GM21367 (cell line): ENCODE data around the gene MDM2.
"Not testable (repeated sequence)": the region's sequence is repeated elsewhere in the genome, so short reads cannot be mapped to it uniquely, and the experiment has no call there.

Source experiments
- ATAC-seq: cut with Tn5 transposase; IDR thresholded peaks from one replicate; pipeline ENCODE4 v1.9.1; 2021; ENCODE audit not compliant: unreplicated experiment

Gene MDM2

DNA sequence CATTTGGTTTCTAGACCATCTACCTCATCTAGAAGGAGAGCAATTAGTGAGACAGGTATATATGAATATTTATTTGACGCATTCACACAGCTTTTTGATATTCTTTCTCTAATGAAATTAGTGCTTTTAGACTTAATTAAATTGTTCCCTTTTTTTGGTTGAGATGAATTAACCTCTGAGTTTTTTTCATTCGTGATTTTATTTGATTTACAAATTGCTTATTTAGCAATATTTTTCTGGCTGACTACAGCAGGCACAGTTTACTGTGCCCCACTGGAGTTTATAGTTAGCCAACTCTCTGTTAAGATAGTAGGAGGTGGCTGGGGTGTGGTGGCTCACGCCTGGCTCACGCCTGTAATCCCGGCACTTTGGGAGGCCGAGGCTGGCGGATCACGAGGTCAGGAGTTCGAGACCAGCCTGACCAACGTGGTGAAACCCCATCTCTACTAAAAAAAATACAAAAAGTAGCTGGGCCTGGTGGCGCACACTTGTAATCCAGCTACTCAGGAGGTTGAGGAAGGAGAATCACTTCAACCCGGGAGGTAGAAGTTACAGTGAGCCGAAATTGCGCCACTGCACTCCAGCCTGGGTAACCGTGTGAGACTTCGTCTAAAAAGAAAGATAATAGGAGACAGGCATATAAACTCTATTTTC, 16.7 kb downstream of the MDM2 start:
- no peak for ATAC-seq

DNA sequence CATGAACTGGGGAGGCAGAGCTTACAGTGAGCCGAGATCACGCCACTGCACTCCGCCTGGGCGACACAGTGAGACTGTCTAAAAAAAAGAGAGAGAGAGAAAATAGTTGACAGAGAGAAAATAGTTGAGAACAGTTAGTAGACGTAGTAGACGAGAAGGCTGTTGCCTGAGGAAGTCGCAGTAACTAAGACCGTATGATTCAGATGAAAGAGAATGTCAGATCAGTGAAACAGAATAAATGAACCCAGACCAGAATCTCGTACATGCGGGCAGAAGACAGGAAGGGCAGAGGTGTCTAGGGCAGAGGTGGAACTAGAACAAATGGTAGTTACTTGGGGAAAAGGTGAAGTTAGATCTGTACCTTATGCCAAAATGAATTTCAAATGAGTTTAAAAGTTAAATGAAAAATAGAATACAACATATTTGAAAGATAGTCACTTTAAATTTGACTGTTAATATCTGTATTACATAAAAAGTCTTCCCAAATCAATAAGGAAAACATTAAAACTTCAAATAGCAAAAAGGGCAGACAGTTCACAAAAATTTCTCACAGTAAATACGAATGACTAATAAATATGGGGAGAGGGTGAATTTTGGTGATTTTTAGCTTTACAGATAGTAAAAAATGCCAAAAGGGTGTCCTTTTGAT, 17.7 kb downstream of the MDM2 start:
- ATAC-seq: no peak

DNA sequence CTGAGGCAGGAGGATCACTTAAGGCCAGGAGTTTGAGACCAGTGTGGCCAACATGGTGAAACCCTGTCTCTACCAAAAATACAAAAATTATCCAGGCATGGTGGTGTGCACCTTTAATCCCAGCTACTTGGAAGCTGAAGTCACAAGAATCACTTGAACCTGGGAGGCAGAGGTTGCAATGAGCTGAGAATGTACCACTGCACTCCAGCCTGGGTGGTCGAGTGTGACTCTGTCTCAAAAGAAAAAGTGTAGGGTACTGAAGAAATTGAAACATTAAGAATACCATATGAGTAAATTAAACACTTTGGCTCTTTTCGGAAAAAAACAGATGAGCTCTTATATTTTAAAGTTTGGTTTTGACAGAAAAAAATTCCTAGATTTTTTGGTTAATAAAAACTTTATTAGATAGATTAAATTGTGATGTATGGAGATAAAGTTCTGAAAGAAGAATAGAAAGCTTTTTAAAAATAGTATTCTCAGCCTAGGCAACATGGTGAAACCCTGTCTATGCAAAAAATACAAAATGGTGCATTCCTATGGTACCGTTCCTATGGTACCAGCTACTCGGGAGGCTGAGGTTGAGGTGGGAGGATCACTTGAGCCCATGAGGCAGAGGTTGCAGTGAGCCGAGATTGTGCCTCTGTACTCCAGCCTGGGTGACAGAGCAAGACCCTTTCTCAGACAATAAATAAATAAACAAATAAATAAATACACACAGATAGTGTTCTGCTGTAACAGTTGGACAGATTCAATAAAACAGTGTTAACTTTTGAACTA, 20.1 kb downstream of the MDM2 start:
- ATAC-seq: no peak

DNA sequence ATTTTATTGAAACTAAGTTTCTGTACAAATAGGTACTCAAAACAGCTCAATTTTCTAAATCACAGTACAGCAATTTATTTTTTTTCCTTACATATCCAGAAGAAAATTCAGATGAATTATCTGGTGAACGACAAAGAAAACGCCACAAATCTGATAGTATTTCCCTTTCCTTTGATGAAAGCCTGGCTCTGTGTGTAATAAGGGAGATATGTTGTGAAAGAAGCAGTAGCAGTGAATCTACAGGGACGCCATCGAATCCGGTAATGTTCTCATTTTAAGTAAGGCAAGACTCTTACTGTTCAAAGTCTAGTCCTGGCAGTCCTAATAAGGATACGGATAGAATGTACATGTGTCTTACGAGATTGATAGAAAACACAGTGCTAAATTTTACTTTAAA, 20.7 kb downstream of the MDM2 start:
- no peak for ATAC-seq

DNA sequence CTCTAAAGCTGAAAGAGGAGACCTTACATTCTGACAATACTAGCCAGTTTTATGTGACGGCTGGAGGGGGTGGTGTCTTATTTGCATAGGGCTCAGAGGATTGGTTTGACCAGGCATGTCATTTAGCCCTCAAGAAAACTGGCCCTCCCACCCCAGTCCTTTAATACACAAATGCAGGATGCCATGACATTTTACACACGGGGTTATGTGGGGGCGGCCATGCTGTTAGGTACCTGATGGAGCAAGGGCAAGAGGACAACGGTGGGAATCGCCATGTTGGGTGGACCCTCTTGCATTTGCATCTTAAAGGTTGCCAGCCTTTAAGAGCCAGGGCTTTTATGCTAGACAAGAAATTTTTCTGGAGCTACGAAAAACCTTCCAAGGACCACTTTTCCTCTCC, 23.3 kb downstream of the MDM2 start:
- no peak for ATAC-seq

DNA sequence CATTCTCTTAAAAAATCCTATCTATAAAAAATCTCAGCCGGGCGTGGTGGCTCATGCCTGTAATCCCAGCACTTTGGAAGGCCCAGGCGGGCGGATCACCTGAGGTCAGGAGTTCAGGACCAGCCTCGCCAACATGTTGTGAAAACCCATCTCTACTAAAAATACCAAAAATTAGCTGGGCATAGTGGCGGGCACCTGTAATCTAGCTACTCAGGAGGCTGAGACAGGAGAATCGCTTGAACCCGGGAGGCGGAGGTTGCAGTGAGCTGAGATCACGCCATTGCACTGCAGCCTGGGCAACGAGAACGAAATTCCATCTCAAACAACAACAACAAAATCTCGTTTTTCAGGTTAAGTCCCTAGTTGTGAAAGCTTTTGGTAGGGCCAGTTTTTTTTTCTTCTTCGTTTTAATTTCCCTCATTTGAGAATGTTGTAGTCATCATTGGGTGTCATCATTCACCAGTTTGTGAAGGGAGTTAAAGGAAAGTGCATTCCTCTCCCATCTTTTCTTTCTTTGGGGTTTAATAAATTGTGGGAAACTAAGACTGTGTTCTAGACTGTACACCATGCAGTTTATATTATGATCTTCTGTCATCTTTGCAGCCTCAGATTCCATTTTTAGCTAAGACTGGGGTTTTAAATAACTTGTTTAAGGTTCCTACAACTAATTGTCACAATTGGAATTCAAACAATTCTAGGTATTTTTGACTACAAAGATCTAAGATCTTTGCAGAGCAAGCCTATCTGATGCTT, 23.9 kb downstream of the MDM2 start:
- ATAC-seq: no peak

DNA sequence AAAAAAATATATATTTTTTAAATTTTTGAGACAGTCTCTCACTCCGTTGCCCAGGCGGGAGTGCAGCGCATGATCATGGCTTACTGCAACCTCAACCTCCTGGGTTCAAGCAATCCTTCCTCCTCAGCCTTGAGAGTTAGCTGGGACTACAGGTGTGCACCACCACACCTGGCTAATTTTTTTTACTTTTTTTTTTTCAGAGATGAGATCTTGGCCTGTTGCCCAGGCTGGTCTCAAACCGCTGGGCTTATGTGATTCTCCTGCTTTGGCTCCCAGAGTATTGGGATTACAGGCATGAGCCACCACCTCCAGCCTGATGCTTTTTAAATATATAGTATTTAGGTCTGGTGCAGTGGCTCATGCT, 24.5 kb downstream of the MDM2 start:
- no peak for ATAC-seq

DNA sequence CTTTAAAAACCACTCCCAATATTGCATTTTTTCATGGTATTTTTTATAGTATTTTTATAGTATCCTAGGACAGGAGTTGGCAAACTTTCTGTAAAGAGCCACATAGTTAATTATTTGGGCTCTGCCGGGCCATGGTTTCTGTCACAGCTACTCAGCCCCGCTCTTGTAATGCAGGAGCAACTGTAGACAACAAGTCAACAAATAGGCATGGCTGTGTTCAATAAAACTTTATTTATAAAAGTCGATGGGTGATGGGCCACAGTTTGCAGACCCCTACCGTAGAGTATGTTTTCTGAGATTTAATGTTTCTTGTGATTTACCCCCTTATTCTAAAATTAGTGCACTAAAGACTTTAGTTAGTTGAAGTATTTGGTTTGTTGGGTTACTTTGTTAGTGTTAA, 25.5 kb downstream of the MDM2 start:
- ATAC-seq: no peak

DNA sequence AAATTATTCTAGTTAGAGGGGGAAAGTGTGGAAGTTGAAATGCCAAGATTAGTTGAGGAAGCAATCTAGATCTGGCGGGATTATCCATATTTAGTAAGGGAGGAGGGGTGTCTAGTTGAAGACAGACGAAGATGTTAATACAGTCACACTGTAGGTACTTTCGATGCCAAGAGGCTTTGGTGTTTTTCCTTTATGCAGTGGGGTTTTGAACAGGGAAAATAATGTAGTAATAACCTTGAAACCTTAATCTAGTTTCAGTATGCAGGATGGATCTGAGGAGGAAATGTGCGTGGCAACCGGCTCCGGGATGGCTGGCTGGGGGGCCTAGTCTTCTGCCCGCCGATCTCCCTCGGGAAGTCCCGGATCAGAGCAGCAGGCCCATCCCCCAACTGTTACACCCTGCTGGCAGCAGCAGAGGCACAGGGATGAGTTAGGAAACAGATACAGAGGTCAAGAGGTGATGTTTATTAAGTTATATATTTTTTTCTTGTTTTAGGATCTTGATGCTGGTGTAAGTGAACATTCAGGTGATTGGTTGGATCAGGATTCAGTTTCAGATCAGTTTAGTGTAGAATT, 27.4 kb downstream of the MDM2 start:
- no peak for ATAC-seq

DNA sequence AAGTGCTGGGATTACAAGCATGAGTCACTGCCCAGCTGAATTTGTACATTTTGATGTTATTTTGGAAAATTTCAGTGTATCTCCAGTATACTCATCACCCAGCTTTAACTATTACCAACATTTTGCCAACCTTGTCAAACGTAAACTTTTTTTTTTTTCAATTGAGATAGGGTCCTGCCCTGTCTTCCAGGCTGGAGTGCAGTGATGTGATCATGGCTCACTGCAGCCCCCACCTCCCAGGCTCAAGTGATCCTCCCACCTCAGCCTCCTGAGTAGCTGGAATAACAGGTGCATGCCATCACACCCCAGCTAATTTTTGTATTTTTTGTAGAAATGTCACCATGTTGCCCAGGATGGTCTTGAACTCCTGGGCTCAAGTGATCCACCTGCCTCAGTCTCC, 29.2 kb downstream of the MDM2 start:
- ATAC-seq: no peak

DNA sequence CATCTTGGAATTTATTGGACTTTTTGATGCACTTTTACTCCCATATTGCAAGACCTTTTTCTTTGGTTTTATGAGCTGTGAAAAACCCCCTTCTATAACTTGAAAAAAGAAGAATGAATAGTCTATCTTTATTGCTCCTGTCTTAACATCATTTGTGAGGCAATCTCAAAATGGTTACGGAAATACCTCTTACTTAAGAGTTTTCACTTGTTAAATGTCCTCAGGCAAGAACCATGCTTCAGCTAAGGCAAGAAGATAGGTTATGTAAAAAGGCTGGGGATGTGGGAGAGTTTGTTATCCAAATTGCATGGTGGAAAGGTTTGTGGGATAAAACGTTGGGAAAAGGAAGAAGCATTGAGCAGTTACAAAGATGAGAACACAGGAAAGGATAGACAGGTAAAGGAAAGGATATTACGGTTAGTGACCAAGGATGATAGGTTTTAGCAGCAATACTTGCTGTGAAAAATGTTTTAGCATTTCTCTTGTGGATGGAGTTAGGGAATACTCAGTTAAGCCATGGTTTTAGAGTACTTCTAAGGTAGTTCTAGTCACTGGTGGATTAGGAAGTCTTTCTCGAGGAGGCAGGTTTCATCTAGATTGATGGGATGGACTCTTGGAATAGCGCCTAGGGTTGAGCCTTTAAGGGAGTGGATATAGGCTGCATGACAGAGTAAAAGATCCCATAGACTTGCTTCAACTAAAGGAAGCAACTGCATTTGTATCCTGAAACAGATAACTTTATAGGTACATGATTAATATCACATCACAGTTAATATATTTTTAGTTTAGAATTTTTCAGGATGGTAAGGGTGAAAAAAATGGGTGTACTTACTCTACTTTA, 30.3 kb downstream of the MDM2 start:
- no peak for ATAC-seq

DNA sequence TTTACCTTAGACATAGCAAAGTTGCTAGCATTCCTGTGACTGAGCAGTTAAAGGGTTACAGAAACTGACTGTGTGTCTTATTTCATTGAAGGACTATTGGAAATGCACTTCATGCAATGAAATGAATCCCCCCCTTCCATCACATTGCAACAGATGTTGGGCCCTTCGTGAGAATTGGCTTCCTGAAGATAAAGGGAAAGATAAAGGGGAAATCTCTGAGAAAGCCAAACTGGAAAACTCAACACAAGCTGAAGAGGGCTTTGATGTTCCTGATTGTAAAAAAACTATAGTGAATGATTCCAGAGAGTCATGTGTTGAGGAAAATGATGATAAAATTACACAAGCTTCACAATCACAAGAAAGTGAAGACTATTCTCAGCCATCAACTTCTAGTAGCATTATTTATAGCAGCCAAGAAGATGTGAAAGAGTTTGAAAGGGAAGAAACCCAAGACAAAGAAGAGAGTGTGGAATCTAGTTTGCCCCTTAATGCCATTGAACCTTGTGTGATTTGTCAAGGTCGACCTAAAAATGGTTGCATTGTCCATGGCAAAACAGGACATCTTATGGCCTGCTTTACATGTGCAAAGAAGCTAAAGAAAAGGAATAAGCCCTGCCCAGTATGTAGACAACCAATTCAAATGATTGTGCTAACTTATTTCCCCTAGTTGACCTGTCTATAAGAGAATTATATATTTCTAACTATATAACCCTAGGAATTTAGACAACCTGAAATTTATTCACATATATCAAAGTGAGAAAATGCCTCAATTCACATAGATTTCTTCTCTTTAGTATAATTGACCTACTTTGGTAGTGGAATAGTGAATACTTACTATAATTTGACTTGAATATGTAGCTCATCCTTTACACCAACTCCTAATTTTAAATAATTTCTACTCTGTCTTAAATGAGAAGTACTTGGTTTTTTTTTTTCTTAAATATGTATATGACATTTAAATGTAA, 31.5 kb downstream of the MDM2 start:
- ATAC-seq: no peak

DNA sequence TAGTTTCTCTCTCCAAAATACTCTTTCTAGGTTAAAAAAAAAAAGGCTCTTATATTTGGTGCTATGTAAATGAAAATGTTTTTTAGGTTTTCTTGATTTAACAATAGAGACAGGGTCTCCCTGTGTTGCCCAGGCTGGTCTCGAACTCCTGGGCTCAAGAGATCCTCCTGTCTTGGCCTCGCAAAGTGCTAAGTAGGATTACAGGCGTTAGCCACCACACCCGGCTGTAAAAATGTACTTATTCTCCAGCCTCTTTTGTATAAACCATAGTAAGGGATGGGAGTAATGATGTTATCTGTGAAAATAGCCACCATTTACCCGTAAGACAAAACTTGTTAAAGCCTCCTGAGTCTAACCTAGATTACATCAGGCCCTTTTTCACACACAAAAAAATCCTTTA, 33.2 kb downstream of the MDM2 start:
- ATAC-seq: not testable (repeated sequence)

DNA sequence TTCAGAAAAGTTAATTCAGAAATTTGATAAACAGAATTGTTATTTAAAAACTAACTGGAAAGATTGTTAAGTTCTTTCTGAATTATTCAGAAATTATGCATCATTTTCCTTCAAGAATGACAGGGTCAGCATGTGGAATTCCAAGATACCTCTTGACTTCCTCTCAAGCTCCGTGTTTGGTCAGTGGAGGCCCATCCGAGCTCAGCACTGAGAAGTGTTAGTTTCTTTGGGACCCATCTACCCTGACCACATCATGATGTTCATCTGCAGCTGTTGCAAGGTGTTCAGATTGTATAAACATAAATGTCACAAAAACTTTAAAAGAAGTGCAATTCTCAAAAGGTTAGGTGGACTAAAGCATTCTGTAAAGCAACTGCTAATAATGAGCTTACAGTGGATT, 33.7 kb downstream of the MDM2 start:
- ATAC-seq: no peak

DNA sequence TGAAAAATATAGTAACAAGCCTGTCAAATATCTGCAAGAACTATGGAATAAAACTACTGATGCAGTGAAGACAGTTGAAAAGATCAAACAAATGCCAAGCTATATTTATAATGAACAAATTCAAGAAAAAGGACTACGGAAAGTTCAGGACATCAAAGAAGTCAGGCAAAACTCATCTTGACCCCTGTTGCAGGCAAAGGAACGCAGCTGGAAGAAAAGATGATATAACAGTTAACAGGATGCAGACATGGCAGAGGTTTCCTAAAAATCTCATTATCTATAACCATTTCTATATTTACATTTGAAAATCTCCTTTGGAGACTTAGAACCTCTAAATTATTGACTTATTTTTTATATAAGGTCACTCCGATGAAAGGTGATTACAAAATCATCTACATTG, 34.1 kb downstream of the MDM2 start:
- ATAC-seq: no peak

DNA sequence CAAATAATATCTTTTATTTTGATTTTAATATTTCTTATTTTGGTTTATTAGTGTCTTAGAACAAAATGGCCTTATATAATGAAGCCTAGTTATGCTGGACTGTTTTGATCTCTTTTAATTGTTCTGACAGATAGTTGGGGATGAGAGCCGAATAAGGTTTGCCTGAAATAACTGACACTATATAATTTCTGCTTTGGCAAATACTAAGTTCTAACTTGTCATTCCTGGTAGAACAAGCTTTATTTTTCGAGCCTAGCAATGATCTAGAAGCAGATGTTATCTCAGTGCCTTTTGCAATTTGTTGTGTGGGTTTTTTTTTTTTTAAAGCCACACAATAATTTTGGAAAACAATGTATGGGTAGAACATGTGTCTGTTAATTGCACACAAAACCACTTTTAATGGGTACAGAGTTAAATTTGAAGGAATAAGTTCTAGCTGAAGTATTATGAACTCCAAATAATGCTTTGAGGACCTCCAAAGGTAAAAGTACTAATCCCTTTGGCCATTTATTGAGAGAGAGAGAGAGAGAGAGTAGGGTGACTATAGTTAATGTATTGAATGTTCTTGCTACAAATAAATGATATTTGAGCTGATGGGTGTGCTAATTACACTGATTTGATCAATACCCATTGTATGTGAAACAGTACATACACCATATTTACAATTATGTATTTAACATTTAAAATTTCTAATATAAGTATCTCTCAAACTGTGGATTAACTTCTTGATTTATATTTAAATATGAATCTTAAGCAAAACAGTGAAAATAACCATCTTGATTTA, 35.0 kb downstream of the MDM2 start:
- no peak for ATAC-seq

DNA sequence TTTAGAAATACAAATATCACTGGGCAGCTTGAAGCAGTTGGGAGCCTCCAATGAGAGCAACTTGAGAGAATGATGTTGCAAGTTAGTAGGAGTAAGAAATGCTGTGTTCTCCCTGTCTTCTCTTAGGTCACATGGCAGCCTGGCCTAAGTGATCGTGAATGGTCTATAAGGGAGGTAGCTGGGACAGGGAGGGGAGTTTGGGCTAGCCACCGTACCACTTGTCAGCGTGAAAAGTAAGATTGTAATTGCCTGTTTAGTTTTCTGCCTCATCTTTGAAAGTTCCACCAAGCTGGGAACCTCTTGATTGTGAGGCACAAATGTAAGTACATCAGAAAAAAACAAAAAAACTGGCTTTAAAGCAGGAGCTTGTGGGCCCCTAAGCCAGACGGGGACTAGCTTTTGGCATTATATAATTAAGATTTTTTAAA, 36.4 kb downstream of the MDM2 start:
- ATAC-seq: no peak
